Fibroblast of skin of left quadriceps (primary cell): ENCODE data around the gene DEUP1.

ENCODE experiments used
- DNase-seq, 2 experiments: peaks; one replicate each; pipeline ENCODE4 v3.0.0-alpha.2; 2013; ENCODE audit warnings: low read depth in 2 of 2

DEUP1 gene

GRCh38 chr11:93477684-93478234 is 147.2 kb downstream of the DEUP1 start:
- DNase-seq, result no peak

DNA sequence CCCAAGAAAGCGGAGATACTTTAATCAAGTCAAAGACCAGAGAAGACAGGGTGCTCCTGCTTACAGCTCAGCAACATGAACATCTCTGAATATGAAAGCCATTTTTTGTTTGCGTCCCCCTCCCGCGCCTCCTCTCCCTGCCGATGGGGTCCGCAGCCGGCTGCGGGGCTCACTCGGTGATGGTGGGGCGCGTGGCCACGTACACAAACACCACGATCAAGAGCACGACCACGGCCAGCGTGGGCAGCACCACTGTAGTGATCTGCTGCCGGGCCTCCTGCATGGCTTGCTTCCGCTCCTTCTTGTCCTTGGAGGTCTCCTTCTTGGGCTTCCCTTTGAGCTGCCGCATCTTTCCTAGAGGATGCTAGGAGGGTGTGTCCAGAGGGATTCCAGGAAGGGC is 148.3 kb downstream of the DEUP1 start:
- DNase-seq, result no peak

DNA sequence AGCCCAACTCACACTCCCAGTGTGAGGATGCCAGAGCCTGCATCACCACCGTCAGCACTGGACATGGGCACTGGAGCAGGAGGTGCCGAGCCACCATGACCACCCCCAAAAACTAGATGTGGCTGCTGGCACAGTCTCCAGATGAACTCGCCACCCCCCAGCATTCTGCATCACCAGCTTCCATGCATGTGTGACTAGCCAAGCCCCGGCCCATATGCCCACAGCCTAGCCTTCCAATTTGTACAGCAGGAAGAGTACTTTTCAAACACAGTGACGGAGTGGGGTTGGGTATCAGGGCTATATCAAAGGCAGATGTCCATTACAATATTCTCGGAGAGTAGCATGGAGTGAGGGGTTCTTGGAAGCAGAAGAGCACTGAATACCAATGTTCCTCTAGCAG is 149.7 kb downstream of the DEUP1 start:
- DNase-seq, result no peak

- no peak for DNase-seq
These were observed 150.2 kb downstream of the DEUP1 start for GRCh38 chr11:93480756-93481155.

DNA sequence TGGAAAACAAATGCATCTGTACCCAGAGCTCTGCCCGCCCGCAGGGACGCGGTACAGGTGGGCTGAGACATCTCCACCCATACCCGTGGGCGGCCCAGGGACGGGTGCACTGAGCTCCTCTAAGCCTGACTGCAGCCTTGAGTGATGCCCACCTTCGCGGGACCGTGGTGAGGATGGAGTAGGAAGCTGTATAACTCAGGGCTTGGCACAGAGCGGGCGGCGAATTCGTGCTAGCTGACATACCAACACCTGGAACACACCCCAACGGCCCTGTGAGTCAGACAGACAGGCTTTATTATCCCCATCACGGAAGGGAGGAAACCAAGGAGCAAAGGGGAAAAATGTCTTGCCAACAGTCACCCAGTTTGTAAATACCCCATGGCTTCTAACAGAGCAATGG is 150.7 kb downstream of the DEUP1 start:
- DNase-seq, result no peak

- DNase-seq, result no peak
These were observed 151.2 kb downstream of the DEUP1 start for GRCh38 chr11:93481696-93482095.

DNA sequence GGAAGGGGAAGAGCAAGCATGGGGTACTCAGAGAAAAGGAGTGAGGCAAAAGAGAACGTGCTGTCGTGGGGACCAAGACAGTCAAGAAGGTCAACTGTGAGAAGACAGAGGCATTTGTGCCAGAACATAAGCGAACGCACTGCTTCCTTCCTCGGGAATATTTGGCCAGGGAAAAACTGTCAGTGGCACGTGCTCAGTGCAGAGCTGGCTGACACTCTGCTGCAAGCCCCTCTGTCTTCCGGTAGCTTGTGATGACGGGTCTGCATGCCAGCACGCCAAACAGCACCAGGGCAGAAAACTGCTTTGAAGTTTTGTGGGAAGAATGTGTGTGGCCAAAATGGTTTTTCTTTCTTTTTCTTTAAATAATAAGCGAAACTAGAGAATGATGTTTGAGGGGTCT is 152.0 kb downstream of the DEUP1 start:
- no peak for DNase-seq

DNA sequence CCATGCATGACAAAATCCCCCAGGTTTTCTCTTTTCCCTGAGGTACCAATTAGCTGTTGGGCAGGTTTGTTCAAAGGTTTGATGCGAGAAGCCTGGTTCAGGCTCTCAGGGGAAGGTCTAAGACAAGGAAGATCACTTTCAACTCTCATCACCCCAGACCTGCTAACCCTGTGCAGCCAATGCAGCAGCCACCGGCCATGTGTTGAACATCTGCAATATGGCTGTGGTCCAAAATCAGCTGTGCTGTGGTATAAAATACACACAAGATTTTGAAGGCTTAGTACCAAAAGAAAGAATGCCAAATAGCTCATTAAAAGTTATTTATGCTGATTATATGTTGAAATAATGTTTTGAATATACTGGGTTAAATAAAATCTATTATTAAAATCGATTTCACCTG is 154.2 kb downstream of the DEUP1 start:
- DNase-seq, result peak; percentile 23 to 34

DNA sequence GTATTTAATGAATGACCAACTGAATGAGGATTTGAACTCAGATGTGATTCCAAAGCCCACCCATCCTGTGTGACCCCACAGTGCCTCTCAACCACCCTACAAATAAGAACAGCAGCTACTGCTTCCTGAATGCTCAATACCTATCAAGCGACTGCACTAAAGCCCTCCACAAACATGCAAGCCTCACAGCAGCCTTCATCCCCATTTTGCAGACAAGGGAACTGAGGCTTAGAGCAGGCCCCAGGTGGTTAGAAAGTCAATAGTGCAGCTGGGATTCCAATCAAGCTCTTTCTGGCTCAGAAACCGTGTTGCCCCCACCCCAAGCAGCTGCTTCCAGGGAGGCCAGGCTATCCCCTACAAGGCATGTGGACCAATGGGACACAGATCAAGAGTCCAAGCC is 155.4 kb downstream of the DEUP1 start:
- no peak for DNase-seq

DNA sequence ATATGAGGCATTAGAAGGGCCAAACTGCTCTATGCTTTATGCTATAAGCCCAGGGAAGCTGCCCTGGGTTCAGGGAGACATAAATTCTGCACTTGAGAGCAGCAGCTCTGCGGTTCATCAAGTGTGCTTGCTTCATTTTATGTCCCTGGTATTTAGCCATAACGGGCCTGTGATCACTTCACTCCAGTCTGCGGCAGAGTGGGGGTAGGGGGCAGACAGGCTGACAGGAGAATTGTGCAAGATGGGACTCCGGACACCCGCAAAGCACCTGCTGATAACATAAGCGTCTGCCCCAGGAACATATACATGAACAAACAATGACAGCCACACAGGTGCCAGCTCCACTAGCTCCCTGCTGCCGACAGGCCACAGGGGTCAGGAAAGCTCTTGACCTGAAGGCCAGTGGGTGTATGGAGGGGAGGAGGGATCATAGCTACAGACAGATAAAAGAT is 156.5 kb downstream of the DEUP1 start:
- DNase-seq, result no peak
